HUES64 (cell line): ENCODE results near the gene NMD3.

Source experiments
- H3K27ac ChIP-seq: 2 replicates; pipeline ENCODE4 v1.7.0; 2013; ENCODE audit warnings: low read depth, low read length, inconsistent platforms
- H3K27me3 ChIP-seq: 2 replicates; pipeline ENCODE4 v1.6.1; 2013; ENCODE audit warnings: mild to moderate bottlenecking, low read length; ENCODE audit not compliant: insufficient read depth
- H3K36me3 ChIP-seq: 2 replicates; pipeline ENCODE4 v1.6.1; 2013; ENCODE audit warnings: mild to moderate bottlenecking, low read length; ENCODE audit not compliant: insufficient read depth
- H3K4me1 ChIP-seq: 2 replicates; pipeline ENCODE4 v1.6.1; 2013; ENCODE audit warnings: mild to moderate bottlenecking, low read length, moderate library complexity; ENCODE audit not compliant: insufficient read depth
- H3K4me3 ChIP-seq: 2 replicates; pipeline ENCODE4 v1.5.1; 2013; ENCODE audit warnings: mild to moderate bottlenecking, low read length, moderate library complexity
- H3K9ac ChIP-seq: 2 replicates; pipeline ENCODE4 v1.6.1; 2013; ENCODE audit warnings: mild to moderate bottlenecking, low read depth, low read length
- H3K9me3 ChIP-seq: 2 replicates; pipeline ENCODE4 v1.6.1; 2013; ENCODE audit warnings: low read depth, low read length; ENCODE audit not compliant: insufficient read depth
- WGBS: fragments of 150-250, 120-280 bp; methylation state at CpG from one replicate; pipeline ENCODE4 v1.1.7; 2013; ENCODE audit warnings: missing lambda C conversion rate; 5-methylcytosine and 5-hydroxymethylcytosine counted together

The NMD3 gene

GRCh38 chr3:161233557-161233956 is 12.4 kb downstream of the NMD3 start:
- Histone ChIP-seq H3K9ac (no peak overlapping the region), H3K9me3 (no peaks in the 10 kb centered on the region), H3K27me3 (no peaks in the 10 kb centered on the region), H3K4me3 (no peak overlapping the region), H3K36me3 (peaks cover 96% of the 10 kb centered on the region), H3K27ac (no peak overlapping the region), H3K4me1 (no peaks in the 10 kb centered on the region)
- 89% methylated on average over 1 of the region's 1 CpG for WGBS

GRCh38 chr3:161236240-161236639 is 15.1 kb downstream of the NMD3 start:
- whole genome bisulfite sequencing, result 92% methylated on average over 1 of the region's 2 CpGs
- H3K4me3 ChIP-seq, result no peak overlapping the region
- H3K27ac ChIP-seq, result no peak overlapping the region

GRCh38 chr3:161239700-161240099 is 18.6 kb downstream of the NMD3 start:
- Histone ChIP-seq H3K36me3 (peaks cover 97% of the 10 kb centered on the region), H3K27ac (no peak overlapping the region)
- 98% methylated on average over 2 of the region's 2 CpGs for WGBS

More at GRCh38 chr3:161236240-161236639, 15.1 kb downstream of the NMD3 start:
- Histone ChIP-seq H3K9ac (no peak overlapping the region), H3K9me3 (no peaks in the 10 kb centered on the region), H3K27me3 (no peaks in the 10 kb centered on the region), H3K4me1 (no peaks in the 10 kb centered on the region), H3K36me3 (peaks cover 98% of the 10 kb centered on the region)

GRCh38 chr3:161244538-161244937 is 23.4 kb downstream of the NMD3 start:
- 96% methylated on average over 2 of the region's 2 CpGs for WGBS
- H3K4me1 ChIP-seq, result no peaks in the 10 kb centered on the region
- no peak overlapping the region for H3K4me3 ChIP-seq
- H3K9me3 ChIP-seq, result no peaks in the 10 kb centered on the region
- no peaks in the 10 kb centered on the region for H3K27me3 ChIP-seq
- H3K36me3 ChIP-seq, result peaks cover 95% of the 10 kb centered on the region
- no peak overlapping the region for H3K27ac ChIP-seq
- H3K9ac ChIP-seq, result no peak overlapping the region

More at GRCh38 chr3:161239700-161240099, 18.6 kb downstream of the NMD3 start:
- Histone ChIP-seq H3K9ac (no peak overlapping the region), H3K4me1 (no peaks in the 10 kb centered on the region), H3K9me3 (no peaks in the 10 kb centered on the region), H3K27me3 (no peaks in the 10 kb centered on the region), H3K4me3 (no peak overlapping the region)

GRCh38 chr3:161247049-161247448 is 25.9 kb downstream of the NMD3 start:
- Histone ChIP-seq H3K9me3 (no peaks in the 10 kb centered on the region), H3K27ac (no peak overlapping the region), H3K4me1 (no peaks in the 10 kb centered on the region), H3K9ac (no peak overlapping the region), H3K4me3 (no peak overlapping the region), H3K27me3 (no peaks in the 10 kb centered on the region), H3K36me3 (peaks cover 96% of the 10 kb centered on the region)

GRCh38 chr3:161250116-161250515 is 29.0 kb downstream of the NMD3 start:
- WGBS, result 92% methylated on average over 1 of the region's 1 CpG
- H3K36me3 ChIP-seq, result peaks cover 90% of the 10 kb centered on the region
- H3K4me3 ChIP-seq, result no peak overlapping the region
- H3K4me1 ChIP-seq, result no peaks in the 10 kb centered on the region
- H3K27ac ChIP-seq, result no peak overlapping the region
- H3K9ac ChIP-seq, result no peak overlapping the region
- no peaks in the 10 kb centered on the region for H3K9me3 ChIP-seq
- H3K27me3 ChIP-seq, result no peaks in the 10 kb centered on the region

GRCh38 chr3:161251716-161252115 is 30.6 kb downstream of the NMD3 start:
- H3K4me3 ChIP-seq, result no peak overlapping the region
- H3K27ac ChIP-seq, result no peak overlapping the region
- H3K27me3 ChIP-seq, result no peaks in the 10 kb centered on the region
- H3K9ac ChIP-seq, result no peak overlapping the region
- no peaks in the 10 kb centered on the region for H3K4me1 ChIP-seq
- WGBS, result 96% methylated on average over 2 of the region's 2 CpGs
- peaks cover 85% of the 10 kb centered on the region for H3K36me3 ChIP-seq
- H3K9me3 ChIP-seq, result no peaks in the 10 kb centered on the region

- no peak overlapping the region for H3K4me3 ChIP-seq
- 95% methylated on average over 3 of the region's 5 CpGs for WGBS
- H3K36me3 ChIP-seq, result peaks cover 85% of the 10 kb centered on the region
- no peaks in the 10 kb centered on the region for H3K27me3 ChIP-seq
- H3K4me1 ChIP-seq, result no peaks in the 10 kb centered on the region
- no peak overlapping the region for H3K27ac ChIP-seq
- H3K9ac ChIP-seq, result no peak overlapping the region
- H3K9me3 ChIP-seq, result no peaks in the 10 kb centered on the region
These were observed 31.0 kb downstream of the NMD3 start for GRCh38 chr3:161252143-161252542.

- Histone ChIP-seq H3K4me3 (no peak overlapping the region), H3K36me3 (peaks cover 85% of the 10 kb centered on the region), H3K27ac (no peak overlapping the region), H3K9ac (no peak overlapping the region), H3K4me1 (no peaks in the 10 kb centered on the region), H3K9me3 (no peaks in the 10 kb centered on the region), H3K27me3 (no peaks in the 10 kb centered on the region)
- WGBS, result 88% methylated on average over 1 of the region's 1 CpG
These were observed 32.6 kb downstream of the NMD3 start for GRCh38 chr3:161253711-161254110.

- Histone ChIP-seq H3K27me3 (no peaks in the 10 kb centered on the region), H3K36me3 (peaks cover 74% of the 10 kb centered on the region), H3K4me1 (no peaks in the 10 kb centered on the region), H3K9me3 (no peaks in the 10 kb centered on the region), H3K4me3 (no peak overlapping the region), H3K27ac (no peak overlapping the region), H3K9ac (no peak overlapping the region)
- whole genome bisulfite sequencing, result no CpG with 5 or more reads among the region's 1 CpG
These were observed 33.8 kb downstream of the NMD3 start for GRCh38 chr3:161254861-161255260.

- 94% methylated on average over 2 of the region's 3 CpGs for WGBS
- Histone ChIP-seq H3K4me1 (no peaks in the 10 kb centered on the region), H3K9me3 (no peaks in the 10 kb centered on the region), H3K4me3 (no peak overlapping the region), H3K27ac (no peak overlapping the region), H3K9ac (no peak overlapping the region), H3K36me3 (peaks cover 19% of the 10 kb centered on the region), H3K27me3 (no peaks in the 10 kb centered on the region)
These were observed 41.9 kb downstream of the NMD3 start for GRCh38 chr3:161263057-161263456.

- H3K4me3 ChIP-seq, result no peak overlapping the region
- H3K4me1 ChIP-seq, result no peaks in the 10 kb centered on the region
- no peak overlapping the region for H3K9ac ChIP-seq
- H3K27me3 ChIP-seq, result no peaks in the 10 kb centered on the region
- peaks cover 13% of the 10 kb centered on the region for H3K36me3 ChIP-seq
- no CpG with 5 or more reads among the region's 1 CpG for WGBS
- no peak overlapping the region for H3K27ac ChIP-seq
- H3K9me3 ChIP-seq, result no peaks in the 10 kb centered on the region
These were observed 43.7 kb downstream of the NMD3 start for GRCh38 chr3:161264852-161265251.
